ENCODE data around the gene SALL1. TPM values are rescaled to one million over a fixed set of nuclear protein-coding genes. Genes with fewer than 3 reads are reported as not detected.

Gene SALL1
- total and polyA plus RNA-seq, 9 of the 15 experiments (the other 6 are each of a cell fraction or from before 2014, with no cell fraction given): not detected

GRCh38 chr16:51139568-51139967, 11.5 kb downstream of the SALL1 start (continued):
- TF ChIP-seq ZNF347 (CRISPR knock-in tag; IDR thresholded peaks at IDR 0.05; ENCODE audit: low read depth): no peak
- TF ChIP-seq LEF1 (IDR thresholded peaks at IDR 0.05): no peak
- TF ChIP-seq HNRNPL (IDR thresholded peaks at IDR 0.05; ENCODE audit: low read depth, low read length): no peak

- 2% methylated on average over 10 of the region's 10 CpGs for WGBS (ENCODE audit: insufficient coverage, low coverage, missing lambda C conversion rate)
- Histone ChIP-seq H4K20me1 (replicated peaks; ENCODE audit: control insufficient read depth, insufficient read depth, low read length) (no peaks in the 10 kb centered on the region), H3K9ac (ENCODE audit: insufficient read depth in 1 of 2, low read depth in 2 of 2, low read length in 2 of 2) (no peak overlapping the region), H3K36me3 (ENCODE audit: control insufficient read depth, insufficient read depth, low read length) (no peaks in the 10 kb centered on the region), H3K79me2 (ENCODE audit: control insufficient read depth, insufficient read depth, low read length) (no peaks in the 10 kb centered on the region), H3K9me1 (ENCODE audit: control insufficient read depth, insufficient read depth, low read length) (no peaks in the 10 kb centered on the region), H3K4me2 (ENCODE audit: insufficient read depth, low read length) (no peak overlapping the region), H3K27ac (ENCODE audit: extremely low read depth, low read depth, low read length) (no peak overlapping the region), H3K4me3 (no peak overlapping the region), H2AFZ (ENCODE audit: low read depth, low read length) (no peak overlapping the region), H3K4me1 (replicated peaks in 1 of 2; ENCODE audit: control insufficient read depth in 2 of 2, insufficient read depth in 2 of 2, low read length in 2 of 2) (no peaks in the 10 kb centered on the region), H3K9me3 (replicated peaks; ENCODE audit: control insufficient read depth, insufficient read depth, low read depth, low read length) (no peaks in the 10 kb centered on the region), H3K27me3 (ENCODE audit: control insufficient read depth in 2 of 2, insufficient read depth in 2 of 2, low read length in 2 of 2) (peaks cover 4 to 39% of the 10 kb centered on the region in 2 experiments; a peak in 4 of 5 replicates)
- ATAC-seq (no peak), FAIRE-seq (no peak), DNase-seq (ENCODE audit: extremely low read depth in 1 of 4, low spot score in 3 of 4) (no peak)
- ChIA-PET POLR2A (no interaction called here), CTCF (ENCODE audit: low intra/inter-chr PET ratio) (no interaction called here)
- BruUV-seq (replicated peaks): no TSS peak
- intact Hi-C loops (cut with micrococcal nuclease): no loop called here
- in situ Hi-C loops (cut with MboI): no loop called here
- TF ChIP-seq SRF (CRISPR knock-in tag; IDR thresholded peaks at IDR 0.05) (no peak), SP1 (CRISPR knock-in tag; IDR thresholded peaks at IDR 0.05) (no peak), RFX7 (CRISPR knock-in tag; IDR thresholded peaks at IDR 0.05) (no peak), STAT5A (IDR thresholded peaks at IDR 0.05; ENCODE audit: borderline replicate concordance, low read length) (no peak), PRMT5 (CRISPR knock-in tag; IDR thresholded peaks at IDR 0.05) (no peak), ZSCAN29 (IDR thresholded peaks at IDR 0.05) (no peak), SMARCC2 (IDR thresholded peaks at IDR 0.05; ENCODE audit: low read depth) (no peak), ZBTB8A (IDR thresholded peaks at IDR 0.05; ENCODE audit: partially characterized antibody) (no peak), SRSF9 (IDR thresholded peaks at IDR 0.05; ENCODE audit: borderline replicate concordance, low read depth, low read length) (no peak), ARID3A (IDR thresholded peaks at IDR 0.05; ENCODE audit: borderline replicate concordance, low read depth, low read length) (no peak), BCLAF1 (IDR thresholded peaks at IDR 0.05; ENCODE audit: borderline replicate concordance in 1 of 2, control insufficient read depth in 1 of 2, low read depth in 2 of 2, low read length in 1 of 2) (no peak), XRCC3 (IDR thresholded peaks at IDR 0.05) (no peak)
Measured at GRCh38 chr16:51138178-51138577, 12.9 kb downstream of the SALL1 start.

Data from K562 (cell line).